Adrenal gland (tissue), 5 donors: Measurements from ENCODE around the gene IRAK1BP1.

ENCODE experiments used
- POLR2A ChIP-seq, 2 donors: fragments of 450-650 bp; IDR thresholded peaks; one replicate each; pipeline ENCODE4 v1.6.1; 2017; ENCODE audit warnings: antibody characterized with exemption in 2 of 2, mild to moderate bottlenecking in 2 of 2, moderate library complexity in 1 of 2
- TF ChIP-seq, protein P1 (sequence below), 6 experiments: fragments of 450-650 bp in 4 of 6; fragments of 200-600 bp in 2 of 6; sonication (generic) in 1 of 6; IDR thresholded peaks; 1 replicate in 5 of 6; 2 replicates in 1 of 6; pipeline versions ENCODE4 v1.5.1 to v1.8.0; 2016 to 2021; ENCODE audit warnings: antibody characterized with exemption in 6 of 6, mild to moderate bottlenecking in 2 of 6, moderate library complexity in 1 of 6
- donor health status: DM: no; HTN: no; CAD: no.

DNA sequence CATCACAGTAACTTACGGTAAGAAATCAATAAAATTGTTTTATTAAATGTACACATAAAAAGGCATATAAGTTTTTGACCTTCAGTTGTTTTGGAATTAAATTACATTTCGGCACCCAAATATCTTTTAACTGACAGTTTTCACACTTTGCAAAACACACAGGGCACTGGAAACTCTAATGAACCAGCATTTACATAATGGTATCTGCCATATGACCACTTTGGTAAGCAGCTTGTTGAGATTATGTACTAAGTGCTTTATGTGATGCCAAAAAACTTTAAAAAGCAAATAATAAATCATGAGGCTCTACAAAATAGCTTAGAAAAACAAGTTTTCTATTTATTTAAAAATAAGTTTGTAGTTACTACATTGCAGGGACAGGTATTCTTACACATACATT, 68.2 kb downstream of the IRAK1BP1 start:
- TF ChIP-seq, protein P1, sequence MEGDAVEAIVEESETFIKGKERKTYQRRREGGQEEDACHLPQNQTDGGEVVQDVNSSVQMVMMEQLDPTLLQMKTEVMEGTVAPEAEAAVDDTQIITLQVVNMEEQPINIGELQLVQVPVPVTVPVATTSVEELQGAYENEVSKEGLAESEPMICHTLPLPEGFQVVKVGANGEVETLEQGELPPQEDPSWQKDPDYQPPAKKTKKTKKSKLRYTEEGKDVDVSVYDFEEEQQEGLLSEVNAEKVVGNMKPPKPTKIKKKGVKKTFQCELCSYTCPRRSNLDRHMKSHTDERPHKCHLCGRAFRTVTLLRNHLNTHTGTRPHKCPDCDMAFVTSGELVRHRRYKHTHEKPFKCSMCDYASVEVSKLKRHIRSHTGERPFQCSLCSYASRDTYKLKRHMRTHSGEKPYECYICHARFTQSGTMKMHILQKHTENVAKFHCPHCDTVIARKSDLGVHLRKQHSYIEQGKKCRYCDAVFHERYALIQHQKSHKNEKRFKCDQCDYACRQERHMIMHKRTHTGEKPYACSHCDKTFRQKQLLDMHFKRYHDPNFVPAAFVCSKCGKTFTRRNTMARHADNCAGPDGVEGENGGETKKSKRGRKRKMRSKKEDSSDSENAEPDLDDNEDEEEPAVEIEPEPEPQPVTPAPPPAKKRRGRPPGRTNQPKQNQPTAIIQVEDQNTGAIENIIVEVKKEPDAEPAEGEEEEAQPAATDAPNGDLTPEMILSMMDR (IDR thresholded peaks at IDR 0.05) = no peak
- TF ChIP-seq POLR2A (IDR thresholded peaks at IDR 0.05) = no peak
